Right forelimb (tissue), 1 donor: ENCODE data around the gene RFPL4A.

ENCODE experiments used
- DNase-seq: peaks from one replicate; pipeline ENCODE4 v3.0.0-alpha.2; 2018

Gene RFPL4A

DNA sequence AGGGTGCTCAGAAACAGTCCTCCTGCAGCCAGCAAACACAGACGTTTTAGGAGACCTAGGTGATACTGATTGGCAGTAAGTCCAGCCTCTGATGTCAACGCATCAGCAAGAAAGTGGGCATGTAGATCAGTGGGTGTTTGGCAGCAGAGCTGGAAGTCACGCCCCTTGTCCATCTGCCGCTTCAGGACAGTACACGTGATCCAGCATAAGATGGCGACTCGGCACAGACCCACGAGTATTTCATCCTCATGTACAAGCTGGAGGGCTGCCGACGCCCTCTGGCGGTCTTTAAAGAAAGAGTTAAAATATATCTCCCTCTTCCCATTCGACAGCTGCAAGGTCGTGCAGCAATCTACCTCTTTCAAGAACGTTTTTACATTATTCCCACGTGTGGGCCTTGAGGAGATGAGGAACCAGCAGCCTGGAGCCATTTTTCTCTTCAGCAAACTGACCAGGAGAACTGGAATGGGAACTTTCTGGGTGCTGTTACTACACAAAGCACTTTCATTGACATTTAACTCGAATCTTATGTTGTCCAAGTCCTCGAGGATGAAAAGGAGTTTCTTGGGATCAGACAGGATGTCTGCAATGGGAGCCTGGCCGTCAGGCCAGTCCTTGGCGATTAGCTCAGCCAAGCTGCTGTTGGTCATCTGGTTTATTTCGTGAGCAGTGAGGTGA is 50.6 kb downstream of the RFPL4A start:
- DNase-seq, result no peak

DNA sequence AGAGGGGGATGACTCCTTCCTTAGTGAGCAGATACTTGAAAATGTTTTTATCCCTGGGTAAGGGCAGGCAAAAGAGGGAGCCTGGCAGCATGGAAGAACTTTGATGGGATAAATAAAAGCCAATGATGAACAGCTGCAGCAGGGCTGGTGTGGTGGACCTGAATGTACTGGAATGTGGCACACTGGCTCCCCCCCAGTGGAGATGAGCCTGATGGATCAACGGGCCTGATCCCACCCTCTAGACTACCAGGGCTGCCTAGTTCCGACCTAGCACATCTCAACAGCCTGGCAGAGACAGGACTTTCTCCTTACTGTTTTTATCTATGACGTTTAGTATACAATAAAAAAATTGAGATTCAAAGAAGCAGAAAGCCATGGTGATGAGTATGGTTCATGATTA is 52.4 kb downstream of the RFPL4A start:
- DNase-seq, result no peak

DNA sequence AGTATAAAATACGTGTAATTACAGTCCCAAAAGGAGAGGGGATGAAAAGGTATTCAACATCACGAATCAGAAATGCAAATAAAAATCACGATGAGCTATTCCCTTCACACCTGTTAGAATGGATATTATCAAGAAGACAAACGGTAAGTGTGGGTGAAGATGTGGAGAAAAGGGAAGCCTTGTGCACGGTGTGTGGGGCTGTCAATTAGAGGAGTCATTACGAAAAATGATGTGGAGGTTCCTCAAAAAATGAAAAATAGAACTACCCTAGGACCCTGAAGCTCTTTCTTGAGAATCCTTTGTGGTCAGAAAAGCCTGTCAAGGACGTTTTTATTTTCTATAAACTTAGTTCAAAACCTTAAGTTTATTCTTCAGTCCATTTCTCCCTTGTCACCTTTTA is 53.6 kb downstream of the RFPL4A start:
- DNase-seq, result no peak
